ENCODE results near the gene SERPINB1. TPM values are rescaled to one million over a fixed set of nuclear protein-coding genes. Genes with fewer than 3 reads are reported as not detected.

The SERPINB1 gene
- total and polyA plus RNA-seq, 9 of the 15 experiments (the other 6 are each of a cell fraction or from before 2014, with no cell fraction given): 33.9 to 108 (median 63.8) TPM

DNA sequence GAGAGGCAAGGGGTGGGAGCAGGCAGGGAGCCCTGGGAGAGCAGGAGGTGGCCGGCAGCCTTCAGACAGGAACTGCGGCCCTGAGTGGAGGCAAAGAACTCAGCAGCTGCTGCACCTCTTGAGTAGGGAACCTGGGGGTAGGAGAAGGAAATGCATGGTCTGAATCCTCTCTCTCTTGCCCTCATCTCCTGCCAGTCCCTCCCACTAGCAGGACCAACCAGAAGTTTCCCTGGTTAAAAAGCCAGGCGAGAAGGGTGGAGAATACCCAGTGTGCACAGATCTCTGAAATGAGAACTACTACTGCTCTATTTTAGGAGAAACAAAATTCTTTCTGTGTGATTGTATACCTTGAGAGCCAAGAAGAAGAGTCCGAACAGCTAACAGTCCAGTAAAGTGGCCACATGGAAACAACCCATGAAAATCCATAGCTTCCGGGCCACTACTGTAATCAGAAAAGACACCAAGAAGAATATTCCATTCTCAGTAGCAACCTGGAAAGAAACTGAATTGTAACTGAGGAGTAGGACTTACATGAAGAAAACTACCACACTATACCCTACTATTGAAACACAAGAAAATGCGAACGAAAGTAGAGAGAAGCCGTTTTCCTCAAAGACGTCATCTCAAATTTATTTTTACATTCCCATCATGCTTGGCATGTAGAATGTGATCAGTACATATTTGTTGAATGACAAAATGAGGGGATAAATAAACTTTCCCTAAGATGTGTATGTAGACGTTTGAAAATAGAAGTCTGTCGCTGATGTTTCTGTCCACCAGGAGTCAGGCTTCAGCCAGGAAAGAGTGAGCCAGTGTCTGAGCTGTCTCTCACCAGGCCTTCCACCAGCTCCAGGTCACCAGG lies 50.8 kb downstream of the SERPINB1 start (continued):
- TF ChIP-seq, protein P1, sequence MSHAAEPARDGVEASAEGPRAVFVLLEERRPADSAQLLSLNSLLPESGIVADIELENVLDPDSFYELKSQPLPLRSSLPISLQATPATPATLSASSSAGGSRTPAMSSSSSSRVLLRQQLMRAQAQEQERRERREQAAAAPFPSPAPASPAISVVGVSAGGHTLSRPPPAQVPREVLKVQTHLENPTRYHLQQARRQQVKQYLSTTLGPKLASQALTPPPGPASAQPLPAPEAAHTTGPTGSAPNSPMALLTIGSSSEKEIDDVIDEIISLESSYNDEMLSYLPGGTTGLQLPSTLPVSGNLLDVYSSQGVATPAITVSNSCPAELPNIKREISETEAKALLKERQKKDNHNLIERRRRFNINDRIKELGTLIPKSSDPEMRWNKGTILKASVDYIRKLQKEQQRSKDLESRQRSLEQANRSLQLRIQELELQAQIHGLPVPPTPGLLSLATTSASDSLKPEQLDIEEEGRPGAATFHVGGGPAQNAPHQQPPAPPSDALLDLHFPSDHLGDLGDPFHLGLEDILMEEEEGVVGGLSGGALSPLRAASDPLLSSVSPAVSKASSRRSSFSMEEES (CRISPR knock-in tag; IDR thresholded peaks at IDR 0.05): no peak
- TF ChIP-seq E4F1 (CRISPR knock-in tag; IDR thresholded peaks at IDR 0.05; ENCODE audit: borderline replicate concordance) (no peak), ZBTB40 (IDR thresholded peaks at IDR 0.05) (no peak), ZBTB40 (CRISPR knock-in tag; IDR thresholded peaks at IDR 0.05) (no peak), MED1 (CRISPR knock-in tag; IDR thresholded peaks at IDR 0.05; ENCODE audit: borderline replicate concordance) (no peak), RAD21 (CRISPR knock-in tag; conservative IDR thresholded peaks at IDR 0.05 in 1 of 2, IDR thresholded peaks at IDR 0.05 in 1 of 2) (peak; percentile 97 to 99), FOSL1 (tag; conservative IDR thresholded peaks at IDR 0.05) (0 out of 2 replicates have a peak, but pooled peaks have one; percentile 29), DLX4 (CRISPR knock-in tag; IDR thresholded peaks at IDR 0.05) (0 out of 2 replicates have a peak, but pooled peaks have one; percentile 42), PPARD (CRISPR knock-in tag; IDR thresholded peaks at IDR 0.05) (no peak), NONO (IDR thresholded peaks at IDR 0.05; ENCODE audit: low read depth in 2 of 2, low read length in 1 of 2) (peak in 1 of 2 experiments; percentile 4; a peak in 1 of 4 replicates)
